Ovary (tissue), 3 donors: ENCODE data around the gene ARHGEF4.

ENCODE experiments used
- EP300 ChIP-seq: sonication (generic); formaldehyde crosslinking; IDR thresholded peaks from one replicate; pipeline ENCODE4 v1.6.1; 2017; ENCODE audit warnings: antibody characterized with exemption
- POLR2A ChIP-seq: fragments of 450-650 bp; IDR thresholded peaks from one replicate; pipeline ENCODE4 v1.6.1; 2017; ENCODE audit warnings: antibody characterized with exemption, mild to moderate bottlenecking, moderate library complexity
- TF ChIP-seq, protein P1 (sequence below), 3 donors: fragments of 450-650 bp in 2 of 3; fragments of 200-600 bp in 1 of 3; IDR thresholded peaks; one replicate each; pipeline versions ENCODE4 v1.5.1 to v1.8.0; 2016 to 2022; ENCODE audit warnings: antibody characterized with exemption in 3 of 3, mild to moderate bottlenecking in 1 of 3
- donor health status: DM: no; HTN: no; CAD: no.

DNA sequence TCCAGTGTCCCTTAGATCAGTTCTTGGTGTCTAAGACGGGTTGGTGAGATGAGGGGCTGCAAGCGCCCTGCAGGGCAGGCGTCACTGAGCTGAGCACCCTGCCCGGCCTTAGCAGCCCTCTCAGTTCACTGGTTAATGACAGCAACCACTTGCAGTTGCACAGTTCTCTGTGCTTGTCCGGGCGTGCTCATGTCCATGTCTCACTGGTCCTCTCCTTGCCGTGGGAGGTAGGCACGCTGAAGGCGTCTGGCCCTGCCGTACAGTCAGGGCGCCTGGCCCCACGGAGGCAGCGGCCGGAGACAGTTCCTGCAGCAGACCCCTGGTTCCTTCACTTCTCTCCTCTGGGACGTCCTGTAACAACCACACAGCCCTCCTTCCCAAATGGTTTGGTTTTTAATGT lies 75.3 kb downstream of the ARHGEF4 start:
- TF ChIP-seq EP300 (no peak), POLR2A (no peak)
- TF ChIP-seq, protein P1, sequence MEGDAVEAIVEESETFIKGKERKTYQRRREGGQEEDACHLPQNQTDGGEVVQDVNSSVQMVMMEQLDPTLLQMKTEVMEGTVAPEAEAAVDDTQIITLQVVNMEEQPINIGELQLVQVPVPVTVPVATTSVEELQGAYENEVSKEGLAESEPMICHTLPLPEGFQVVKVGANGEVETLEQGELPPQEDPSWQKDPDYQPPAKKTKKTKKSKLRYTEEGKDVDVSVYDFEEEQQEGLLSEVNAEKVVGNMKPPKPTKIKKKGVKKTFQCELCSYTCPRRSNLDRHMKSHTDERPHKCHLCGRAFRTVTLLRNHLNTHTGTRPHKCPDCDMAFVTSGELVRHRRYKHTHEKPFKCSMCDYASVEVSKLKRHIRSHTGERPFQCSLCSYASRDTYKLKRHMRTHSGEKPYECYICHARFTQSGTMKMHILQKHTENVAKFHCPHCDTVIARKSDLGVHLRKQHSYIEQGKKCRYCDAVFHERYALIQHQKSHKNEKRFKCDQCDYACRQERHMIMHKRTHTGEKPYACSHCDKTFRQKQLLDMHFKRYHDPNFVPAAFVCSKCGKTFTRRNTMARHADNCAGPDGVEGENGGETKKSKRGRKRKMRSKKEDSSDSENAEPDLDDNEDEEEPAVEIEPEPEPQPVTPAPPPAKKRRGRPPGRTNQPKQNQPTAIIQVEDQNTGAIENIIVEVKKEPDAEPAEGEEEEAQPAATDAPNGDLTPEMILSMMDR (IDR thresholded peaks at IDR 0.05) = no peak
